K562 treated with DMSO at 1 percent for 12 hours (cell line): Measurements from ENCODE around the gene HDGFL3. TPM values are rescaled to one million over a fixed set of nuclear protein-coding genes. Genes with fewer than 3 reads are reported as not detected.

Experiments used
- total RNA-seq: library from RNA; unstranded; fragments of 300-600 nt; gene quantifications from 2 replicates; pipeline ENCODE4 v1.2.3, GENCODE V29; 2022; ENCODE audit not compliant: insufficient read depth

HDGFL3 gene
- 14.2 and 18.0 TPM in 2 replicates for total RNA-seq

GRCh38 chr15:83207660-83208366 lies at the start of gene HDGFL3:
HDGFL3 (minus strand) TSS chr15:83207823; CDS start chr15:83207414, 409 bp downstream.

GRCh38 chr15:83106994-83107840 lies 100.4 kb downstream of the HDGFL3 start, which contains the start of gene TM6SF1:
TM6SF1 (plus strand) TSS chr15:83107645; CDS start chr15:83107681, 36 bp downstream.

Other genes with a start within 250 kb of the HDGFL3 start
- 28.4 and 47.1 TPM in 2 replicates for gene RAMAC, start 221.6 kb downstream of the HDGFL3 start, total RNA-seq
- gene C15orf40, start 196.2 kb downstream of the HDGFL3 start, total RNA-seq = 12.4 and 30.6 TPM in 2 replicates
- gene BTBD1, start 140.6 kb downstream of the HDGFL3 start, total RNA-seq = 27.9 and 69.7 TPM in 2 replicates
- gene TM6SF1, start 100.2 kb downstream of the HDGFL3 start, total RNA-seq = 14.8 and 17.3 TPM in 2 replicates
- gene BNC1, start 76.8 kb upstream of the HDGFL3 start, total RNA-seq = not detected in 2 replicates
- 3.0 and 4.8 TPM in 2 replicates for gene SH3GL3, start 239.5 kb upstream of the HDGFL3 start, total RNA-seq